GM13977 (cell line): ENCODE measurements around the gene CD34.

Source experiments
- DNase-seq: peaks from one replicate; pipeline ENCODE4 v3.0.0; 2012; ENCODE audit warnings: low spot score
- CTCF ChIP-seq: IDR thresholded peaks from 2 replicates; pipeline ENCODE4 v1.5.1; 2012; ENCODE audit warnings: mild to moderate bottlenecking, control low read depth; ENCODE audit not compliant: insufficient read depth; ENCODE audit errors: extremely low read depth, missing control alignments
- in situ Hi-C: fragments of 300-500 bp; cut with MboI; formaldehyde crosslinking; loops from one replicate; pipeline ENCODE4 v1.12.0; 2022; ENCODE audit warnings: low sequenced_read_pairs, low pct_unique_long_range_greater_than_20kb, mixed read lengths, inconsistent platforms; ENCODE audit not compliant: unreplicated experiment

CD34 gene

GRCh38 chr1:207956986-207957385, 46.1 kb upstream of the CD34 start:
- no peak for TF ChIP-seq CTCF
- in situ Hi-C loops = no loop called here
- no peak for DNase-seq

- in situ Hi-C loops = loop anchor here (5.0 kb wide), 1 partner anchor 52 kb away; no protein-coding TSS in a partner anchor
- DNase-seq = no peak
- TF ChIP-seq CTCF = no peak
Measured at GRCh38 chr1:207954104-207954503, 43.2 kb upstream of the CD34 start.

- peak; percentile 36 for DNase-seq
- in situ Hi-C loops = loop anchor here (5.0 kb wide), 1 partner anchor 51 kb away; no protein-coding TSS in a partner anchor
- no peak for TF ChIP-seq CTCF
Measured at GRCh38 chr1:207952617-207953542, 42.0 kb upstream of the CD34 start.

GRCh38 chr1:207951652-207952051, 40.7 kb upstream of the CD34 start:
- no peak for TF ChIP-seq CTCF
- DNase-seq = no peak
- in situ Hi-C loops = loop anchor here (5.0 kb wide), 1 partner anchor 49 kb away; no protein-coding TSS in a partner anchor

GRCh38 chr1:207950750-207951149, 39.8 kb upstream of the CD34 start:
- in situ Hi-C loops = loop anchor here (5.0 kb wide), 1 partner anchor 48 kb away; no protein-coding TSS in a partner anchor
- no peak for DNase-seq
- TF ChIP-seq CTCF = no peak

GRCh38 chr1:207949571-207950195, 38.8 kb upstream of the CD34 start:
- no peak for TF ChIP-seq CTCF
- DNase-seq = no peak
- in situ Hi-C loops = loop anchor here (5.0 kb wide), 1 partner anchor 47 kb away; no protein-coding TSS in a partner anchor
